Endothelial cell (in vitro differentiated cells): ENCODE data around the gene RBP3. TPM values are rescaled to one million over a fixed set of nuclear protein-coding genes. Genes with fewer than 3 reads are reported as not detected.

Experiments used
- DNase-seq: peaks from one replicate; pipeline ENCODE4 v3.0.0; 2021; ENCODE audit warnings: low spot score
- H3K27ac Mint-ChIP-seq: one replicate; pipeline ENCODE4 v1.8.0; 2021; ENCODE audit warnings: mixed read lengths, inconsistent platforms; ENCODE audit not compliant: unreplicated experiment
- H3K27me3 Mint-ChIP-seq: one replicate; pipeline ENCODE4 v1.8.0; 2021; ENCODE audit warnings: mild to moderate bottlenecking, moderate library complexity, mixed read lengths, inconsistent platforms; ENCODE audit not compliant: unreplicated experiment
- H3K36me3 Mint-ChIP-seq: one replicate; pipeline ENCODE4 v1.8.0; 2021; ENCODE audit warnings: mild to moderate bottlenecking, low read depth, mixed read lengths, inconsistent platforms; ENCODE audit not compliant: unreplicated experiment
- H3K4me1 Mint-ChIP-seq: one replicate; pipeline ENCODE4 v1.8.0; 2021; ENCODE audit warnings: mild to moderate bottlenecking, mixed read lengths, inconsistent platforms; ENCODE audit not compliant: unreplicated experiment
- H3K4me3 Mint-ChIP-seq: one replicate; pipeline ENCODE4 v1.8.0; 2021; ENCODE audit warnings: mild to moderate bottlenecking, mixed read lengths, inconsistent platforms; ENCODE audit not compliant: unreplicated experiment
- H3K9me3 Mint-ChIP-seq: one replicate; pipeline ENCODE4 v1.8.0; 2021; ENCODE audit warnings: mixed read lengths, inconsistent platforms; ENCODE audit not compliant: unreplicated experiment
- CTCF ChIP-seq: fragments of 200-600 bp; sonication (generic); IDR thresholded peaks from one replicate; pipeline ENCODE4 v1.5.0; 2021; ENCODE audit warnings: antibody characterized with exemption; ENCODE audit not compliant: unreplicated experiment
- total RNA-seq: library from RNA; stranded (reverse); fragmentation: NEBNext Ultra II Directional; extraction: Animal tissue kit (Norgen Biotek cat#: 25700); gene quantifications from one replicate; pipeline ENCODE4 v1.2.1, GENCODE V29; 2021; ENCODE audit not compliant: unreplicated experiment

The RBP3 gene
- total RNA-seq, 1 donor from 2014 or later = not detected

GRCh38 chr10:47346581-47347302 is 1.4 kb upstream of the RBP3 start:
- no peak for TF ChIP-seq CTCF
- Mint-ChIP-seq H3K9me3 (no peaks in the 10 kb centered on the region), H3K4me3 (no peak overlapping the region), H3K36me3 (no peaks in the 10 kb centered on the region), H3K27ac (no peak overlapping the region), H3K4me1 (no peaks in the 10 kb centered on the region), H3K27me3 (peaks cover 5% of the 10 kb centered on the region)
- no peak for DNase-seq

- no peak for TF ChIP-seq CTCF
- Mint-ChIP-seq H3K27ac (no peak overlapping the region), H3K4me1 (no peaks in the 10 kb centered on the region), H3K9me3 (no peaks in the 10 kb centered on the region), H3K4me3 (no peak overlapping the region), H3K36me3 (no peaks in the 10 kb centered on the region), H3K27me3 (peaks cover 5% of the 10 kb centered on the region)
- no peak for DNase-seq
Measured at GRCh38 chr10:47347303-47347675, 874 bp upstream of the RBP3 start.

GRCh38 chr10:47348661-47349470 is 703 bp downstream of the RBP3 start:
- Mint-ChIP-seq H3K27ac (no peak overlapping the region), H3K36me3 (no peaks in the 10 kb centered on the region), H3K4me1 (no peaks in the 10 kb centered on the region), H3K27me3 (peaks cover 7% of the 10 kb centered on the region), H3K9me3 (no peaks in the 10 kb centered on the region), H3K4me3 (no peak overlapping the region)
- DNase-seq = no peak
- TF ChIP-seq CTCF = no peak

- Mint-ChIP-seq H3K4me1 (no peaks in the 10 kb centered on the region), H3K4me3 (no peak overlapping the region), H3K9me3 (no peaks in the 10 kb centered on the region), H3K36me3 (no peaks in the 10 kb centered on the region), H3K27me3 (peaks cover 7% of the 10 kb centered on the region), H3K27ac (no peak overlapping the region)
- no peak for TF ChIP-seq CTCF
- no peak for DNase-seq
Measured at GRCh38 chr10:47349516-47349915, 1.4 kb downstream of the RBP3 start.

- H3K27ac Mint-ChIP-seq = no peak overlapping the region
- H3K9me3 Mint-ChIP-seq = no peaks in the 10 kb centered on the region
- TF ChIP-seq CTCF = no peak
- H3K36me3 Mint-ChIP-seq = no peaks in the 10 kb centered on the region
- no peak overlapping the region for H3K4me3 Mint-ChIP-seq
- H3K4me1 Mint-ChIP-seq = no peaks in the 10 kb centered on the region
- H3K27me3 Mint-ChIP-seq = peaks cover 7% of the 10 kb centered on the region
- no peak for DNase-seq
Measured at GRCh38 chr10:47349941-47350371, 1.8 kb downstream of the RBP3 start.
